GM12892 (cell line): ENCODE data around the gene AARSD1.
A peak's percentile ranks its signal among the peaks of the same experiment; 100 is the strongest.
"Not testable (repeated sequence)": the region's sequence is repeated elsewhere in the genome, so short reads cannot be mapped to it uniquely, and the experiment has no call there.

Experiments
- DNase-seq: peaks from one replicate; pipeline ENCODE4 v3.0.0; 2011; ENCODE audit not compliant: insufficient read length
- FAIRE-seq: peaks from 2 replicates; lab custom pipeline; 2011; peaks lifted over from hg19 to GRCh38; lab: Jason Lieb, UNC
- POLR2A ChIP-seq: IDR thresholded peaks from 2 replicates; pipeline ENCODE4 v1.6.1; 2011; ENCODE audit warnings: low read depth, low read length, control low read depth
- POLR2AphosphoS5 ChIP-seq: IDR thresholded peaks from 2 replicates; pipeline ENCODE4 v1.6.1; 2011; ENCODE audit warnings: low read depth, low read length, control low read depth
- TAF1 ChIP-seq: IDR thresholded peaks from 2 replicates; pipeline ENCODE4 v1.6.1; 2011; ENCODE audit warnings: low read depth, mild to moderate bottlenecking, control low read depth, low read length, borderline replicate concordance

The AARSD1 gene

DNA sequence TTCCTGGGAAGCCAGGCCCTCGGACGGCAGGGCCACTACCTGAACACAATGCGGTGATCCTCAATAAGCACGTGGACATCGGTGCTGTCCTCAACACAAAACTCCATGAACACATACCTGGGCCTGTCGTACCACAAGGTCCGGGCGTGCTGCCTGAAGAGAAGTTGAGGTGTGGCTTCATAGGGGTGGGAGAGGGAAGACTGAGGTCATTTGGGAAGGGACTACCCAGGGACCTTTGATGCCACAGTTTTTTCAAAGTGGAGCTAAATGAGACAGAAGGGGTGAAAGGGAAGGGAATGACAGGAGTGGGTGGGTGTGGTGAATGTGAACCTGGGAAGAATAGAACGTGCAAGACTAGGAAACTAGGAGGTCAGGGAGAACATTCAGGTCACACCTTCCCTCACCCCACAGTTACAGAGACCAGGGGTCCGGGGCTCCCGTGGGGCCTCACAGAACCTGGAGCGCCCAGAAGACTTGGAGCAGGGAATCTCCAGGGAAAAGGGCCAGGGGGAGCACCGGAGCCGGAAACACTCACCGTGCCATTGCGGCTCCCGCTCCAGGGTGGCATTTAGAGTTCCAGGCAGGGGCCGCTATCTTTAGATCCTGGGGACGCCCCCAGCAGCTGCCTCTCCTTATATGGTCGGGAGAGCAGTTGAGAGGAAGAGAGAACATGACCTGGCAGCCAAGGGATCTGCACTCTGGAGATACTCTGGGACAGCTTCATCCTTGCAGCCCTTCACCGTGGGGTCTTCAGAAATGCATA lies 15.4 kb upstream of the AARSD1 start, which contains the start of gene PTGES3L:
PTGES3L (minus strand) TSS at position 570 of the 763 bp plus-strand sequence; CDS start at position 543, 27 bp downstream.
- FAIRE-seq (no peak), DNase-seq (peak; percentile 45)
- TF ChIP-seq POLR2AphosphoS5 (no peak), POLR2A (no peak), TAF1 (no peak)

- FAIRE-seq, DNase-seq: not testable (repeated sequence)
These were observed 11.4 kb upstream of the AARSD1 start for GRCh38 chr17:42975701-42976100.

DNA sequence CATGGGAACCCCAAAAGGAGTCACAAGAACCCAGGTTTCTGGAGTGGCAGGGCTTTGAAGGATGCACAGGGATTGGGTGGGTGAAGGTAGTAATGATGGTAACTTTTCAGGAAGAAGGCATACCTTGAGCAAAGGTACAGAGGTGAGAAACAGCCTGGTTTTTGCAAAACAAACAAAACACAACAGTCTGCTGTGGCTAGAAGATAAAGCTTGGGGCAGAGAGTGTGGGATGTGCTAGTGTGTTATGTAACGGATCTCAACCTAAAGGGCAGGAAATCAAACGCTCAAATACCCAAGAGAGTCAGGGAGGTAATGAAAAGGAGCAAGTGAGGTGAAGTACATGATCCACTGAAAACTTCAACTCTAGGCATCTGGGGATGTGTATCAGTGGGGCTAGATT lies 11.0 kb upstream of the AARSD1 start:
- FAIRE-seq (no peak), DNase-seq (no peak)
- TF ChIP-seq TAF1: no peak
- no peak for TF ChIP-seq POLR2AphosphoS5
- TF ChIP-seq POLR2A: no peak

DNA sequence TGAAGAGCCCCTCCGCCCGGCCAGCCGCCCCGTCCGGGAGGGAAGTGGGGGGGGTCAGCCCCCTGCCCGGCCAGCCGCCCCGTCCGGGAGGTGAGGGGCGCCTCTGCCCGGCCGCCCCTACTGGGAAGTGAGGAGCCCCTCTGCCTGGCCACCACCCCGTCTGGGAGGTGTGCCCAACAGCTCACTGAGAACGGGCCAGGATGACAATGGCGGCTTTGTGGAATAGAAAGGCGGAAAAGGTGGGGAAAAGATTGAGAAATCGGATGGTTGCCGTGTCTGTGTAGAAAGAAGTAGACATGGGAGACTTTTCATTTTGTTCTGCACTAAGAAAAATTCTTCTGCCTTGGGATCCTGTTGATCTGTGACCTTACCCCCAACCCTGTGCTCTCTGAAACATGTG lies 9.1 kb upstream of the AARSD1 start:
- not testable (repeated sequence) for DNase-seq, FAIRE-seq

DNA sequence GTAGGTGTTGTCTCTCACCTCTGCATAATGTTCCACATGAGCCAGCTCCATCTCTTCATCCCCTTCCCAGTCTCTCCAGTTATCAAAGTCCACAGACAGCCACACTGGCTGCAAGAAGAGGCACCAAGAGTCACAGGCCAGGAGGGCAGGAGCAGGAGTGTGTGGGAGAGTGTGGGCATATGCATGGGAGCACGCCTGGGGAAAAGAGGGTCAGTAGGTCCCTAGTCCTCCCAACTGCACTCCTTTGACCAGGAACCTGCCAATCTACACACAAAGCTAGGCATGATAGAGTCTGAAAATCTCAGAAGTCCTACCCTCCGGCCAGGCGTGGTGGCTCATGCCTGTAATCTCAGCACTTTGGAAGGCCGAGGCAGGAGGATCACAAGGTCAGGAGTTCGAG lies 7.3 kb upstream of the AARSD1 start:
- TF ChIP-seq POLR2AphosphoS5: no peak
- TF ChIP-seq TAF1: no peak
- TF ChIP-seq POLR2A: no peak
- FAIRE-seq: no peak
- DNase-seq: no peak

DNA sequence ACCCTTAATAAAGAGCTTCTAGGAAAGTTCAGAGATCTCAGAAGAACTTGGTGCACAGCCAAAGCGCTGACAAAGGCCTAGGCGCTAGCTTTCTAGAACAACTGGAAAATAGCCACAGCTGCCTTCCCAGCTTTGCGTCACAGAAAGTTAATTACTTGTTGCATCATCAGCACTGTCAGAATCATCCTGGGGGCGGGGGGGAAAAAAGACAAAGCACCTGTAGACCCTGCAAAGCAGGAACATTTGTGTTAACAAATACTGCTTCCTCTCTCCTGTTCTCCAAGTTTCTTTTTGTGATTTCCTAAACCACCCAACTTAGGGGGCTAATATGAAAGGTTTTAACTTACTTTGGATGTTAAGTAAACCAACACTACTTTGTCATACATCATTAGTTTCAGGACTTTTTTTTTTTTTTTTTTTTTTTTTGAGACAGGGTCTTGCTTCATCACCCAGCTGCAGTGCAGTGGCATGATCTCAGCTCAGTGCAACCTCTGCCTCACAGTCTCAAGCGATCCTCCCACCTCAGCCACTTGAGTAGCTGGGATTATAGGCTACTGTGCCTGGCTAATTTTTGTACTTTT lies 4.8 kb upstream of the AARSD1 start:
- FAIRE-seq: no peak
- TF ChIP-seq POLR2AphosphoS5: no peak
- no peak for TF ChIP-seq TAF1
- no peak for TF ChIP-seq POLR2A
- no peak for DNase-seq

DNA sequence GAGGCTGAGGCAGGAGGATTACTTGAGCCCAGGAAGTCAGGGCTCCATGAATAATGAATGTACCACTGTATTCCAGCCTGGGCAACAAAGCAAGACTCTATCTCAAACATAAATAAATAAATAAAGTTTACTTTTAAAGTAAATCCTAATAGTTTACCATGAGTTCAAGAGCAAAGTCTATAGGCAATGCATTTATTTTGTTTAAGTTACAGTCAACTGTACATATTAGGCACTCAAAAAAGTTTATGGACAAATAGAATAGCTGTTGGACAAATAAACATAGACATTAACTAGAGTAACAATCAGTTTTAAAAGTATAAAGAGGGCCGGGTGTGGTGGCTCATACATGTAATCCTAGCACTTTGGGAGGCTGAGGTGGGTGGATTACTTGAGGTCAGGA lies 3.7 kb upstream of the AARSD1 start:
- DNase-seq: no peak
- TF ChIP-seq POLR2A: no peak
- TF ChIP-seq POLR2AphosphoS5: no peak
- TF ChIP-seq TAF1: no peak
- no peak for FAIRE-seq

DNA sequence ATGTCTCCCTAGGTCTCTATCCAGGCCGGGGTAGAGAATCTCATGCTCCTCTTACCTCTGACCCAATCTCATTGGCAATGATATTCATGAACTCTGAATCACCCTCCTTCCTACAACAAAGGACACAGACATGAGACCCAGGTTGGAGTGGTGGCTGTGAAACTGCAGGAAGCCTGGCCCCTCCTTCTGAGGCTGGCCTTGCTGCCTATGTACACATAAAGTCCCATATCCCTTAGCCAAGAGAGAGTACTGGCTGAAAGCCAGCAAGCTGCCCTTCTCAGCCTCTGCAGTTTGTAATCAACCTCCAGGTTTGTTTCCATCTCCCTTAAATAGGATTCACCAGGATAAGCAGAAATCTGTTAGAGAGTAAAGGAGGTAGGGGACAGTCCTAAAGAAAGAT lies 10.6 kb downstream of the AARSD1 start:
- no peak for TF ChIP-seq TAF1
- no peak for TF ChIP-seq POLR2A
- TF ChIP-seq POLR2AphosphoS5: no peak
- DNase-seq: no peak
- no peak for FAIRE-seq

DNA sequence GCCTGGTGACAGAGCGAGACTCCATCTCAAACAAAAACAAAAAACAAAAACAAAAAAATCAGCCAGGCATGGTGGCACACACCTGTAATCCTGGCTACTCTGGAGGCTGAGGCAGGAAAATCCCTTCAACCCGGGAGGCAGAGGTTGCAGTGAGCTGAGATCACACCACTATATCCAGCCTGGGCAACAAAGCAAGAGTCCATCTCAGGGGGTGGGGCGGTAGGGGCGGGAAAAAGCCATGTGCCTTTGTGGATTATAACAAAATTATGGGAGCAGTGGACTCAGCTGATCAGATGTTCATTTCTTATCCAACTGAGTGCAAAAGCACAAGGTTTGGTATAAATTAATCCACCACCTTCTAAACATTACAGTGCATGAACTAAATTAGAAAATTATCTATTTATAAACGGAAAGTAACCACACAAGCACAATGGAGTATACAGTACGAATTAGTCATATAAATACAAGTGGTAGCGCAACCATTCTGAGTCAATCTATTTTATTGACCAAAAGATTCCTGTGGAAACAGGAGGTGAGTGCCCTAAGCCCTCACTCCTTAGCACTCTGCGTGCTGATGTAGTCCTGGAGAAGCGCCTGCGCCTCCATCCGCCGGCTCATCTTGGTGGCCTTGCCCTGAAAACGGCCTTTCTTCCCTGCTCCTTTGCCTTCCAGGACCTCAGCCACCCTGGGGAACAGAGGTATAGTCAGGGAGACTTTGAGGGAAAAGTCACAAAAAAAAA lies 14.0 kb downstream of the AARSD1 start:
- FAIRE-seq: no peak
- no peak for DNase-seq
- TF ChIP-seq POLR2A: no peak
- TF ChIP-seq TAF1: no peak
- TF ChIP-seq POLR2AphosphoS5: no peak

DNA sequence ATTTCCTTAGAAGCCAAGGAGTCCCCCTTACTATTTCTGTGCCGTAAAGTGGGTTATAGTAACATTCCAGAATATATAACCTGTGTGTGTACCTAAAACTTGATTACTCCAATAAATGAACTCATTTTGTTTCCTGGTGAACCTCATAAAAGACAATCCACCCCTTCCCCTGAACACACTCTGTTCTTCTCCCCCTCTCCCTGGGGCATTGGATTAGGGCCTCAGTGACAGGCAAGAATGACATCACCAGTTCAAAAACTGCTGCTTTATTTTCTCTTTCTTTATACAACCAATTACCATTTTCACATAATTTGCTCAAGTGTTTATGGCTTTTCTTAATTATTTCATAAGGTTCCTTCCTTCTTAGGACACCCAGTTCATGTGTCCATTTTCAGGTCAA lies 17.4 kb downstream of the AARSD1 start:
- no peak for FAIRE-seq

GRCh38 chr17:42944211-42944610 lies 20.0 kb downstream of the AARSD1 start:
- FAIRE-seq (no peak), DNase-seq (no peak)
- no peak for TF ChIP-seq POLR2AphosphoS5
- no peak for TF ChIP-seq TAF1
- TF ChIP-seq POLR2A: no peak

More for the DNA sequence above, 17.4 kb downstream of the AARSD1 start:
- DNase-seq: no peak
- TF ChIP-seq POLR2A (no peak), TAF1 (no peak), POLR2AphosphoS5 (no peak)
